ENCODE data around the gene DENND2A.

- TF ChIP-seq, protein P1, sequence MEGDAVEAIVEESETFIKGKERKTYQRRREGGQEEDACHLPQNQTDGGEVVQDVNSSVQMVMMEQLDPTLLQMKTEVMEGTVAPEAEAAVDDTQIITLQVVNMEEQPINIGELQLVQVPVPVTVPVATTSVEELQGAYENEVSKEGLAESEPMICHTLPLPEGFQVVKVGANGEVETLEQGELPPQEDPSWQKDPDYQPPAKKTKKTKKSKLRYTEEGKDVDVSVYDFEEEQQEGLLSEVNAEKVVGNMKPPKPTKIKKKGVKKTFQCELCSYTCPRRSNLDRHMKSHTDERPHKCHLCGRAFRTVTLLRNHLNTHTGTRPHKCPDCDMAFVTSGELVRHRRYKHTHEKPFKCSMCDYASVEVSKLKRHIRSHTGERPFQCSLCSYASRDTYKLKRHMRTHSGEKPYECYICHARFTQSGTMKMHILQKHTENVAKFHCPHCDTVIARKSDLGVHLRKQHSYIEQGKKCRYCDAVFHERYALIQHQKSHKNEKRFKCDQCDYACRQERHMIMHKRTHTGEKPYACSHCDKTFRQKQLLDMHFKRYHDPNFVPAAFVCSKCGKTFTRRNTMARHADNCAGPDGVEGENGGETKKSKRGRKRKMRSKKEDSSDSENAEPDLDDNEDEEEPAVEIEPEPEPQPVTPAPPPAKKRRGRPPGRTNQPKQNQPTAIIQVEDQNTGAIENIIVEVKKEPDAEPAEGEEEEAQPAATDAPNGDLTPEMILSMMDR (IDR thresholded peaks at IDR 0.05; ENCODE audit: low read length), result no peak
- no peak for TF ChIP-seq EZH2 (IDR thresholded peaks at IDR 0.05; ENCODE audit: borderline replicate concordance, low read length)
Measured at GRCh38 chr7:140635816-140636215, 4.8 kb downstream of the DENND2A start.

Measured in OCI-LY1 (cell line).